NCI-H146 (cell line): ENCODE results near the gene GET4.
"Not testable (repeated sequence)": the region's sequence is repeated elsewhere in the genome, so short reads cannot be mapped to it uniquely, and the experiment has no call there.

ENCODE experiments used
- DNase-seq: peaks from one replicate; lab custom pipeline; 2025; lab: John Stamatoyannopoulos, UW

The GET4 gene

DNA sequence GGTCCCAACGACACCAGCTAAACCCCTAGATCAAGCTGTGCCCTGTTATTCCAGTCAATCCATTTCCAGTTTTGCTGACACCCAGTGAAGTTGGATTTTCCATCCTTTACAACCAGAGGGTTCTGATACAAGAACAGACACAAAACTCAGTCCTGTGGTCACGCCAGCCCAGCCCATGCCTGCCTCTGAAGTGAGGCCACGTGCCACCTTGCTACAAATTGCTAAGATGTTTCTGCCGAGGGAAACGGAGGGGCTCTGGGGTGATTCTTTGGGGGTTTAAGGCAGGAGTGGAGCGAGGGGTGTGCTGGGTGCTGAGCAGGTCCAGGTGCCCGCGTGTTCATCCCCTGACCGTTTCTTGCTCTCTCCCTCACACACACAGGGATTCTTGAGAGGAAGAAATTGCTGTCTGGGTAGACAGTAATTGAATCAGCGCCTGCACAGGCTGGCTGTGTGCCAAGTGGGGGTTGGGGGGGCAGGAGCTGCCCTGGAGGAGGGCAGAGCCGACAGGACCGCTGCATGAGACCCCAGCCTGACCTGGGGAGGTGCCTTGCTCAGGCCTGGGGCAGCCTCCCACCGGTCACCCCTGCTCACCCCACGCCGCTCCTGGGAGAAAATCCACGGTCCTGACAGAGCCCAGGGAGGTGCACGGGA, 40.1 kb downstream of the GET4 start:
- peak; percentile 33 for DNase-seq

- no peak for DNase-seq
These were observed 41.1 kb downstream of the GET4 start for GRCh38 chr7:917255-918117.

DNA sequence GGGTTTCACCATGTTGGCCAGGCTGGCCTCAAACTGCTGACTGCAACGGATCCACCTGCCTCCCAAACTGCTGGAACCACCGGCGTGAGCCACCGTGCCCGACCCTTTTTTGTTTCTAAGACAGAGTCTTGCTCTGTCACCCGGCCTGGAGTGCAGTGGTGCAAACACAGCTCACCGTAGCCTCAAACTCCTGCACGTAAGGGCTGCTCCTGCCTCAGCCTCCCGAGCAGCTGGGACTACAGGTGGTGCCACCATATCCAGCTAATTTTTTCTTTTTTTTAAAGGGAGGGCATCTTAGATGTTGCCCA, 41.7 kb downstream of the GET4 start:
- no peak for DNase-seq

DNA sequence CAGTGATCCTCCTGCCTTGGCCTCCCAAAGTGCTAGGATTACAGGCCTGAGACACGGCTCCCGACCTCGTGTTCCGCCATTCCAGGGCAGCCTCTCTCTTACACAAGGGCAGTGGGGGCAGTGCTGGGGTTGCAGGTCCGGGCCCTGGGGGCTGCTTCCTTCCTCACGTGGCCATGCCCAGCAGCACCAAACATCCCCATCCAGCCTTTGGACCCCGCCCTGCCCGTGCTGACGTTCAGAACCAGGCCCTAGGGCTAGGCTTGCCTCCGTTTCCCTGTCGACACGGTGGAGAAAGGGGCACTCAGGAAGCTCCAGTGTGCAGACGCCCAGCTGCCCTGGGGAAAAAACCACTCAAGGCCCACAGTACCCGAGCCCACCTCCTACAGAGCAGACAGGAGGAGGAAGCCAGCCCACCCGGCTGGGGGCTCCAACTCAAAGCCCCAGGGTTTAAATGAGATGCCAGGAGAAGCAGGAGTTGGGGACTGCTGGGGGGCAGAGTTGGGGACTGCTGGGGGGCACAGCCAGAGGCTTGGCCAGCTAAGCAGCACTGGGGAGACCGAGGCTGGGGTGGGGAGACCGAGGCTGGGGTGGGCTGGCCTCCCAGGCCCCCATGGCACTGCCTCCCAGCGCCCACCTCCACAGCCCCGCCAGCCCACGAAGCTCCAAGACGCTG, 42.2 kb downstream of the GET4 start:
- no peak for DNase-seq

DNA sequence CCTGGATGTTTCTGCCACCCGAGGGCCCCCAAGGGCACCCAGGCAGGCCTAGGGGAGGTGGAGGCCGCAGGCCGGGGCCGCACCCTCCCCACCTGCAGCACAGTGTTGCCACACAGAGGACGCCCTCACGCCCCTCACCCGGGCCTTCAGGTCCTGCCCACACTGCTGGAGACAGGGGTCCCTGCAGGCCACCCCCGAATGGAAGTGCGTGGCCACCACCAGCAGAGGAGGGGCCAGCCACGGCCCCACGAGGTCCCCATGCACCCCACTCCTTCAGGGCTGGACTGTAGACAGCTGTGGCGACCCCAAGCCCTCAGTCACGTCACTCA, 42.7 kb downstream of the GET4 start:
- DNase-seq = no peak

GRCh38 chr7:919924-920341, 43.6 kb downstream of the GET4 start:
- no peak for DNase-seq

DNA sequence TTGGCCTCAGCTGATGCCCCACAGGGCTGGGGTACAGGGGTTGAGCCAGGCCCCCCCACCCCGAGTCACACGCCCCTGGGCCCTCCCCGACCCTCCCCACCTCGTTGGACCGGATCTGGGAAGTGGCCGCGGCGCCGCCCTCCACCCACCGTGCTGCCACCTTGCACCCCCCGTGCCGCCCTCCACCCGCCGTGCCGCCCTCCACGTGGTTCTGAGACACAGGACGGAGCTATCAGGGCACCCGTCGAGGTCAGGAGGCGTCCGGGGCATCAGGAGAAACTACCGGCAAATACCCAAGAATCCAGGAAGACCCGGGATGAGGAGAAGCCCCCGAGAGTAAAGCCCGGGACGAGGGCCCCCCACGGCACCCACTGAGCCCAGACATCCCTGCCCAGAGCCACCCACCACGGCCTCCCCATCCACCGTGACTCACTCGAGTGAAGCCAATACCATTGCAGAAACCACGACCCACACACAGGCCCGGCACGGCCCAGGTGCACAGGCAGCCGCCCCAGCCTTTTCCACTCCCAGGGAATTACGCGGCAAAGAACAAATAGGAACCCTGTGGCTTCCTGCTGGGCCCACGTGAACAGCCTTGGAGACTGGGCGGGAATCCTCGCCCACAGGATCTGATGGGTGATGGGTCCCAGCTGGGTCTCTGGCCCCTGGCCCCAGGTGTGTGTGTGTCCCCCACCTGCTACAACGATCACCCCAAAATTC, 44.2 kb downstream of the GET4 start:
- DNase-seq = peak; percentile 21

DNA sequence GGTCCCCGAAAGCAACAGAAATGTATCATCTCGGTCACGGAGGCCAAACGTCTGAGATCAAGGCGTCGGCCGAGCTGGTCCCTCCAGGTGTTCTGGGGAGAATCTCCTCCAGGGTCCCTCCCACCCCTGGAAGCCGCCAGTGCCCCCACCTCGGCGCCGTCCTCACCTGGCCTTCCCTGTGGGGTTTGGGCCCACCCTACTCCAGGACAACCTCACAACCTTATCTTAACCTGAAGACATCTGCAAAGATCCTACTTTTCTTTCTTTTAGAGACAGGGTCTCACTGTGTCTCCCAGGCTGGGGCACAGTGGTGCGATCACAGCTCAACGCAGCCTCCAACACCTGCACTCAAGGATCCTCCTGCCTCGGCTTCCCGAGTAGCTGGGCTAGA, 44.7 kb downstream of the GET4 start:
- DNase-seq = no peak

DNA sequence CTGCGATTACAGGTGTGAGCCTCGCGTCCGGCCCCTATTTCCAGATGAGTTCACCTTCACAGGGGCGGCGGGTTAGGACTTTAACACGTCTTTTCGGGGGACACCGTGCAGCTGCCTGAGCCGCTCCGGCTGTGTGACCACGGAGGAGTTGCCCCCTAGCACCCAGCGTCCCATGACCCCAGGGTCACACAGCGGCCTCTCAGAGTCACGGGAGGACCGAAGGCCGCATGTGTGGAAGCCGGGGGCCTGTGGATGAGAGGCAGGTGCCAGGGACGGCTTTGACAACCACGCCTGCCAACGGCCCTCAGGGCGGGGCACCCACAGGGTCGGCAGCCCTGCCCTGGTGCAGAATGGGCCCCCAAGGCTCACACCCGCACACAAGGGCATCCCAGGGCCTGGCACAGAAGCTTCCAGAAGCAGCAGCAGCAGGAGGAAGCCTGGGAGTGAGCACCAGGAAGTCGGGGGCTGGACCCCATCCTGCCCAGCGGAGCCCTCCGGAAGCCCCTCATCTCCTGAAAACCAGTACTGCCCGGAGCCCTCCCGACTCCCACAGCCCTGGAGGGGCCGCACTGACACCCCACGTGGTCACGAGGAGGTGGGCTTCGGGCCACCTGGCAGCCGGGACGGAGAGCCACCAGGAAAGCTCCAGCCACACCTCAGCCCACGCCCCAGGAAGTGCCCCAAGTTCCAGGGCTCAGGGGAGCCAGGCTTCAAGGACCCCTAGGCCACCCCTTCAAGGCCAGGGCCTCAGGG, 45.4 kb downstream of the GET4 start:
- no peak for DNase-seq

DNA sequence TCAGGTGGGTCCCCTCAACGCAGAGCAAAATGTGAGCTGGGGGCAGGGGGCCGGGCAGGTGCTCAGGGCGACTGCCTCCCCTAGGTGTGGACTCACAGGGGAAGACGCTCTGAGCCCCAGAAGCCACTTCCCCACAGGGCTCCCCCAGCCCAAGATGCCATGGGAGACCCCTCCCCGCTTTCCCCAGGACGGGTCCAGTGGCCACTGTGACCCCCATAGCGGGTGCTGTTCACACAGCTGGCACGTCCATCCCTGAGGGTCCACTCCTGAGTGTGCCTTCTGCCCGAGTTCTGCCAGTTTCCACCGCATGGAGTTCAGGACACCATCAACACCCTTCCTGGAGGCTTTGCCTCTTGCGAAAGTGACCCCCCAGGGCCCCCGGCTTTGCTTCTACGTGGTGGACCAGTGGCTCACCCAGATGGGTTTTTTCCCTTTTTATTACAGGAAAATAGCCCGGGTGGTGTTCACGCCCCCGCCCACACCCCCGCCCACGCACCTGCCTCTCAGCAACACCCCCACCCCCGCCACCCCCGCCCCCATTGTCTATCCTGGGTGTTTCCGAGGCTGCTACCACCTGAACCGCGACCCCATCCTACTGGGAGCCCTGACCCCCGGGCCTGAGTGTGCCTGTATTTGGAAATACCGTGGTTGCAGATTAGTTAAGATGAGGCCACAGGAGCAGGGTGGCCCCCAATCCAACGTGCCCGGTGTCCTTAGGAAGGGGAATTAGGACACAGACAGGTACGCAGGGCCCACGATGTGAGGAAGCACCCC, 46.2 kb downstream of the GET4 start:
- DNase-seq = no peak

DNA sequence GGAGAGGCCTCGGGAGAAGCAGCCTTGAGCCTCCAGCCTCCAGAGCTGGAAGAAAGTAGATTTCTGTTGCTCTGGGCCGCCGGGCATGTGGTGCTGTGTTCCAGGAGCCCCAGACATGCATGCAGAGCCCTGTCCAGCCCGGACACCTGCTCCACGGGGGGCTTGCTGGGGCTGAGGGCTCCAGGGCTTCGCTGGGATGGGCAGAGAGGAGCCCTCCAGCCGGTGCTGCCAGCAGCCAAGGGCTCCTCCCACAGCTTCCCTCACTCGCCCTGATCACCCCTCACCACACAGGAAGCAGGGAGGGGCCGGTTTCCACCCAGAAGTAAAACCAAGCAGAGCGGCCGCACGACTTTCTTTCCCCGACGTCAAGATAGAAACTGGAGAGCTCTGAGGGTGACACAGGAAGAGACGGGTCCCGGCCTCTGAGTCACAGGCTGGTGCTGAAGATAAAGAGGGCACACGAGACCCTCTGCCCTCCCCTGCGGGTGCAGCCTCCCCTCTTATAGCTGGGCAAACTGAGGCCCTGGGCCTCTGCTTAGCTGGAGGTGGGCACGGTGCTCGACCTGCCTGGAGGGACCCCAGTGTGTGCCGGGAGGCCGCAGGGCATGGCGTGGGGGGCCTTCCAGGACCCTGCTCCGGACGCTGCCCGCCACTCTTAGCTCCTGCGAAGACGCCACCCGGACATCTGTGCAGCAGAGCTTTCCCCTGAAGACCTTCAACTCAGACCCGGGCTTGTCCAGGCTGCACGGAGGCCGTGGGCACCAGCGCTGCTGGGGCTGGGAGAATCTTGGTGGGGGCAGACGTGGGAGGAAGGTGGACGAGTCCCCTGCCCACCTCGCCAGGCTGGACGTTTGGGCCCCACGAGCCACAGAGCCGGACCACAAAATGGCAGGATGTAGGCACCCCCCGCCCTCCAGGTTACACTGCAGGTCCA, 47.0 kb downstream of the GET4 start:
- DNase-seq = peak; percentile 29

GRCh38 chr7:924042-924441, 47.7 kb downstream of the GET4 start:
- DNase-seq = not testable (repeated sequence)

DNA sequence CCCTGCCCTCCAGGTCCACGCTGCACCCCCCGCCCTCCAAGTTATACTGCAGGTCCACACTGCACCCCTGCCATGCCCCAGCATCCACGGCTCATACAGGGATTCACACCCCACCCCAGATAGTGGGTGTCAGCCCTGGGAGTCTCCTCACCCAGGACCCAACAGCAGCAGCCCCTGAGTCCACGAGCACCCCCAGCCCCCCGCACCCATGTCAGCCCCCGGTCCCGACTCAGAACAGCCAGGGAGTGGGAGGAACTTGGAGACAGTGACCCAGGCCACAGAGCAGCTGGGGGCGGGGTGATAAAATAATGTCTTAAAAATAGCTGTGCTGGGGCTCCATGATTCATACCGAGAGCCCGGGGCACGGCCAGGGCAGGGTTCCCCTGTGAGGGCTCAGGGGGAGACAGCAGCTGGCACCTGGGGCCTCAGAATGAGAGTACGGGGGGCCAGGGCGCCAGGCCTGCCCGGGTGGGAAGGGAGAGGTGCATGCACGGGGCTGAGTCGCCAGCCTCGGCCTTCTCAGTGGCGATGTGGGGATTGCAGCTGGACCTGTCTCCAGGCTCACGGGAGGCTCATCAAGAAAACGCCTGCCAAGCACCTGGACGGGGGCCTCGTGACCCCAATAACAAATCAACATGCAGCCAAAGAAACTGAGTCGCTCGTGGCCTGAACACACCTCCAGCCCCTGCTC, 48.3 kb downstream of the GET4 start:
- no peak for DNase-seq

- no peak for DNase-seq
These were observed 49.2 kb downstream of the GET4 start for GRCh38 chr7:925601-926000.

DNA sequence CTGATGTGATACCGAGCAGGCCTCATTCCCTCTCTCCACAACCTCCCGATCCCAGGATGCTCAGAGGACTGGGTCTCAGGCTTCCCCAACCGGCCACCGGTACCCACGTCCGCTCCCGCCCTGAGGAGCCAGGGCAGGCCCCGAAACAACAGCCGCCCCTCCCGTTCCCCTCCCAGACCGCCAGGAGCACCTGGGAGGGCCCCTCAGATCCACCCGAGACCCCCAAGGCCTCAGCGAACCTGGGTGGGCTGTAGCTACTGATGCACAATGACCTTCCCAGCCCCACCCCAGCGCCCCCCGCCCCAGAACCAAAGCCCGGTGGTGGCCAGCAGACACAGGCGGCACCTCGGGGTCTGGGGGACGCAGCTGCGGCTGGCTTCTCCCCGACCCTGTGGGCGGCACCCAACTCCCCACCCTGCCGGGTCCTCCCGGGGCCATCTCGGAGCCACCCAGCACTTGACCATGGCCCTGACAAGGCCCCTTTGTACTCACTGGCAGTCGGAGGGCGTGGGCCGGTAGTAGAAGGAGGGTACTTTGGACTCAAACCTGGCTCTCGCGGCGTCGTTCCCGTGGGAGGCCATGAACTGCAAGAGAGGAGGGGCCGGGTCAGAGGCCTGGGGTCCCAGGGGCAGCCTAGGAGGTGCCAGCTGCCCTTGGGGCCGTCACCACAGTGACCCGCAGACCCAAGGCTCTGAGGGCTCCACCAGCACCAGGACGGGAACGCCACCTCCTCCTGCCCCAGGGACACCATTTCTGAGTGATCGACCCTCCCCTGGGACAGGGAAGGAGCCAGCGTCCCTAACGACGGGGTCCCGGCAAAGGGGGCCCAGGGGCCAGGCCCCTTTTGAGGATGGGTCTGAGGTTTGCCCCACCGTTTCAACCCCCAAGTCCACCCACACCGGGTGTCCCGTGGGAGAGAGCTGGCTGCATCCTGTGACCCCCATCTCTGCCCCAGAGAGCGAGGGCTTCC, 50.0 kb downstream of the GET4 start:
- no peak for DNase-seq

GRCh38 chr7:927031-927671, 50.8 kb downstream of the GET4 start:
- peak; percentile 73 for DNase-seq

DNA sequence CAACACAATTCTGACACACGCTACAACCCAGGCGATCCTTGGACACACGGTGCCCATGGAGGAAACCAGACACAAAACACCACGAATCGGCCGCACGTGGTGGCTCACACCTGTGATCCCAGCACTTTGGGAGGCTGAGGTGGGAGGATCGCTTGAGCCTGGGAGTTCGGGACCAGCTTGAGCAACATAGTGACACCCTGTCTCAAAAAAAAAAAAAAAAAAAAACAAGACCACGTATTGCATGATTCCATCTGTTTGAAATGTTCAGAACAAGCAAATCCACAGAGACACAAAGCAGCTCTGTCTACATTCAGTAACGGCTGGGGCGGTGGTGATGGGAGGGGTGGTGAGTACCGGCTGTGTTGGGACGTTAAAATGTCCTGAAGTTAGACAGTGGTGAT, 53.0 kb downstream of the GET4 start:
- DNase-seq = no peak
